Head of caudate nucleus (tissue), 42 donors: ENCODE data around the gene ARL16.

Experiments used
- DNase-seq, 42 donors: peaks; one replicate each; pipeline versions ENCODE4 v3.0.0 to v3.0.0-alpha.2; 2020 to 2021; ENCODE audit warnings: mixed read lengths in 7 of 42
- intact Hi-C: fragments of 100-400 bp; cut with DNase I; formaldehyde crosslinking; loops from one replicate; pipeline ENCODE4 v1.15.0; 2022

Gene ARL16

DNA sequence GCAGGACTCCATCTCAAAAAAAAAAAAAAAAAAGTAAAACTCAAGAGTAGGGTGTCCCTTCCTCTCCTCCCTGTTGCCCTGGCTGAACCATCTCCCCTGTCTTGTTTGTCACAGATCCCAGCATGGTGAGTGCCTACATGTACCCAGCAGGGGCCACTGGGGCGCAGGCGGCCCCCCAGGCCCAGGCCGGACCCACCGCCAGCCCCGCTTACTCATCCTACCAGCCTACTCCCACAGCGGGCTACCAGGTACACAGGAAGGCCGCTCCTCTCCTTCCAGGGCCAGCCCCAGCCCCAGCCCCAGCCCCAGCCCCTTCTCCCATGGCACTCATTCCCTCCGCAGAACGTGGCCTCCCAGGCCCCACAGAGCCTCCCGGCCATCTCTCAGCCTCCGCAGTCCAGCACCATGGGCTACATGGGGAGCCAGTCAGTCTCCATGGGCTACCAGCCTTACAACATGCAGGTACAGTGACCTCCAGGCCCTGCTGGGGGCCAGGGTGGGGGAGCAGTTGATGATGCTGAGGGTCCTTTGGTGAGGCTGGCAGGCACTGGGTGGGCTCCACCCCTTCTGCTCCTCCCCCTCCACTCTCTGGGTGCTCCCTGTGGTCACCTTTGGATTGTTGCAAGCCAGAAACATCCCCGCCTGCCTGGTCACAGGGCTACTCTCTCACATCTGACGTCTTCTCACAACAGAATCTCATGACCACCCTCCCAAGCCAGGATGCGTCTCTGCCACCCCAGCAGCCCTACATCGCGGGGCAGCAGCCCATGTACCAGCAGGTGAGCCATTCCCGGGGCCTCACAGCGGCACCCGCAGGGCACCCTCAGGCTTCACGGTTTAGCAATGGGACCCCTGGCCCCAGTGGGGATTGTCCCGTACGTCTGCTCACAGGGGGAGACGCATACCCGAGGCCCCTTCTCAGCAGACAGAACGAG lies 17.0 kb upstream of the ARL16 start:
- no peak for DNase-seq
- intact Hi-C loops, result loop anchor here (5.0 kb wide), 1 partner anchor 33 kb away; the partner anchor contains the start of genes CCDC137 and OXLD1

GRCh38 chr17:81697261-81698044 lies 13.9 kb upstream of the ARL16 start:
- intact Hi-C loops, result no loop called here
- DNase-seq, result no peak

- intact Hi-C loops, result no loop called here
Measured at GRCh38 chr17:81696218-81696941, 12.8 kb upstream of the ARL16 start.

GRCh38 chr17:81695801-81696200 lies 12.2 kb upstream of the ARL16 start:
- intact Hi-C loops, result no loop called here
- DNase-seq, result no peak

More at GRCh38 chr17:81696218-81696941, 12.8 kb upstream of the ARL16 start:
- no peak for DNase-seq

DNA sequence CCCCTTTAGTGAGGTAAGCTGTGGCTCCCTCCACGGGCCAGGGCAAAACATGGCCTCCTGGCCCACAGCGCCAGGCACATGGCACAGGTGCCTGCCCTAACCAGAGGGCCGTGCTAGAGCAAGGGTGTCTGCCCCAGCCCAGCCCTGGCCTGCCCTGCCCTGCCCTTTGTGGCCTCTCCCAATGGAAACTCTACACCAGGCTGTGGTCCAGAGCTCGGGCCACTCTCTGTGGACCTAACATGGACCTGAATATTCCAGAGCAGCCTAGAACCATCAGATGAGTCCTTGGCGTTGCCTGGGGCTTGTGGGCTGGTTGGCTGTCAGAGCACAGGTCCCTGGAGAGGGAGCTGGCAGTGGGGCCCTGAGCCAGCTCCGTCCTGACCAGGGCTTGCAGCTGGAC lies 11.6 kb upstream of the ARL16 start:
- intact Hi-C loops, result no loop called here
- DNase-seq, result no peak

GRCh38 chr17:81694810-81695209 lies 11.2 kb upstream of the ARL16 start:
- no peak for DNase-seq
- intact Hi-C loops, result no loop called here

DNA sequence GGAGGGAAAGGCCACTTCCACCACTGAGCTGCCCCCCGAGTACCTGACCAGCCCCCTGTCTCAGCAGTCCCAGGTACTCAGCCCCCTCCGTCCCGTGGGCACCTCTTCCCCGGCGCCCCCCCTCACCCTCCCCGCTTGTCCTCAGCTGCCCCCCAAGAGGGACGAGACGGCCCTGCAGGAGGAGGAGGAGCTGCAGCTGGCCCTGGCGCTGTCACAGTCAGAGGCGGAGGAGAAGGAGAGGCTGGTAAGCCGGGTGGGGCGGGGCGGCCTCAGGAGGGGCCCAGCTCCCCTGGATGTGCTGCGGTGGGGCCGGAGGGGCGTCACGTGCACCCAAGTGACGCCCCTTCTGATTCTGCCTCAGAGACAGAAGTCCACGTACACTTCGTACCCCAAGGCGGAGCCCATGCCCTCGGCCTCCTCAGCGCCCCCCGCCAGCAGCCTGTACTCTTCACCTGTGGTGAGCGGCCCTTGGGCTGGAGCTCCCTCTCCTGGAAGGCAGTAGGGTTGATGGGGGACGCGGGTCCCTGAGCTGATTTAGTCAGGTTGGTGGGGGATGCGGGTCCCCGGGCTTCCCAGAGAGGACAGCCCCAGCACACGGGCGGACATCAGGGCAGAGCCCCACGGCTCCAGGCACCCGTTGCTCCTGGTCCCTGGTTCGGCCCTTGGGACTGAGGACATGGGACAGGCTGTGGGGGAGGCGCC lies 10.1 kb upstream of the ARL16 start:
- no peak for DNase-seq
- intact Hi-C loops, result no loop called here

DNA sequence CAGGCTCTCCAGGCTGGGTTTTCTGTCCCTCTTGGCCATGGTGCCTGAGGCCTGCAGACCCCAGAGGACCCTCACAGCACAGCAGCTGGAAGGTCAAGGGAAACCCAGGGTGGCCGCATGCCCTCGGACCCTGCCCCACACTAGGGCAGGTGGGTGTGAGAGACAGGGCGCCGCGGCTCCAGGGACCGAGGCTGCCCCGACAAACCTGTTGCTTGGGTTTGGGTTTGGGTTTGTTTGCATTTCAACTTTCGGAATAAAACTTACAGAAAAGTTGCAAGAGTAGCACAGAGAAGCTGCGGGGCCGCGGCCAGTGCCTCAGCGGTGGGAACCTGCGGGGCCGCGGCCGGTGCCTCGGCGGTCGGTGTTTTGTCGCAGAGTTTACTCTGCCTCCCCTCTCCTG lies 8.0 kb upstream of the ARL16 start:
- no peak for DNase-seq
- intact Hi-C loops, result no loop called here

GRCh38 chr17:81691196-81691595 lies 7.6 kb upstream of the ARL16 start:
- DNase-seq, result no peak
- intact Hi-C loops, result no loop called here

DNA sequence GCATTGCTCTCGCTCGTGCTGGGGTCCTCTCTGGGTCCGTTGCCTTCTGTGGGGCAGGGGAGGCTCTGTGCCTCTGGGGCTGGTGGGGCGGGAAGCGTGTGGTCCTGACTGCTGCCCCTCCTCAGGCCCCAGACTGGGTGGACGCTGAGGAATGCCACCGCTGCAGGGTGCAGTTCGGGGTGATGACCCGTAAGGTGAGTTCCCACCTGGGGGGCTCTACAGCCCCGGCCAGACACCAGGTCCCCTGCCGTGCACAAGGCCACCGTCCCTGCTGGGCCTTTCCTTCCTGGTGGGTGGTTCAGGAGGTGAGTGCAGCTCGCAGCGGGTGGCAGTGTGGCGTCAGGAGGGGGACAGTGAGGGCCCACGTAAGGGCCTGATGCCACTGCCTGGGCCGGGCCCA lies 7.0 kb upstream of the ARL16 start:
- DNase-seq, result no peak
- intact Hi-C loops, result no loop called here

DNA sequence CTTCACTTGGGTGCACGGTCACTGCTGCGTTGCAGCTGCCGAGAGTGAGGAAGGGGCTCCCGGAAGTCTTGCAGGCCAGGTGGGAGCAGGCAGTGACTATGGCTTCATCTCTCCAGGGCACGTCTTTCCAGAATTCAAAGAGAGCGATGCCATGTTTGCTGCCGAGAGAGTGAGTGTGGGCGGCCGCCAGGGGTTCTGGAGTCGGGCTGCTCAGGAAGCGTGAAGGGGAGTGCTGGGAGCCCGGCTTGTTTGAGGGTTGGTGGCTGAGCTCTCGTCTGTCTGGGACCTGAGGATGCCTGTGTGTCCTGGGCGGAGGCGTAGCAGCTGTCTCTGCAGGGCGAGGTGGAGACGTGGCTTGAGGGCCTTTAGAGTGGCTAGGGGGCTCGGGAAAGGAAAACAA lies 6.5 kb upstream of the ARL16 start:
- intact Hi-C loops, result no loop called here
- peak in 30 of 42 donors; percentile 30 to 78 (median 54) for DNase-seq

GRCh38 chr17:81688616-81689015 lies 5.0 kb upstream of the ARL16 start:
- DNase-seq, result no peak
- intact Hi-C loops, result no loop called here

DNA sequence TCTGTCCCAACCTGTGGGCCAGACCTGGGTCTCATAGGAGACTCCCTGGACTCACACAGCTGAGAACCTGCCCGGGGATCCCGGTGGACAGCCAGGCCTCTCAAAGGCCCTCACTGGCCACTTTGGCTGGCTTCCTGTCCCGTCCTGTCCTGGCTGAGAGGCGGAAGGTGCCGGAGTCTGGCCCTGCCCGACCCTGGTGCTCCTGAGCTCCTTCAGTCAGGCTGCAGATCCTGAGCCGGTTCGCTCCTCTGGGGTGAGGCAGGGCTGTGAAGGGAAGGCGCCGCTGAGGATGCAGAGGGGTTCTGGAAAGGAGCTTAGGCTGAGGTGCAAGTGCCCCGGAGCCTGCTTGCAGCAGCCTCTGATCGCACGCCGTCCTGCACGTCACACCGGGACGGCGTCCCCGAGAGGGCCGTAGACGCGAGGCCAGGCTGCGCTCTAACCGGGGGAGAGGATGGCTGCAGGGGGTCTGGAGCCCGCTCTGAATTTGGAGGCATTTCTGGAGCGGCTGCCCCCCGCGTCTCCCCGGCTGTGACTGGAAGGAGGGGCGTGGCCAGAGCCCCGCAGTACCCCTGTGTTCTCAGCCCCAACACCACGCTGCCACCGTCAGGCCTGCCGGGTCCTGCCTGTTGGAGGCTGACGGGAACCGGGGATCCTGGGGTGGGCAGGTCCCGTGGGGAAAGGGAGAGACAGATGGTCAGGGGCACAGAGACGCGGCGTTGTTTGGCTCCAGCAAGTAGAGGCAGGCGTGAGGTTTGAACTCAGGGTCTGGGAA lies 4.4 kb upstream of the ARL16 start:
- intact Hi-C loops, result no loop called here
- no peak for DNase-seq

DNA sequence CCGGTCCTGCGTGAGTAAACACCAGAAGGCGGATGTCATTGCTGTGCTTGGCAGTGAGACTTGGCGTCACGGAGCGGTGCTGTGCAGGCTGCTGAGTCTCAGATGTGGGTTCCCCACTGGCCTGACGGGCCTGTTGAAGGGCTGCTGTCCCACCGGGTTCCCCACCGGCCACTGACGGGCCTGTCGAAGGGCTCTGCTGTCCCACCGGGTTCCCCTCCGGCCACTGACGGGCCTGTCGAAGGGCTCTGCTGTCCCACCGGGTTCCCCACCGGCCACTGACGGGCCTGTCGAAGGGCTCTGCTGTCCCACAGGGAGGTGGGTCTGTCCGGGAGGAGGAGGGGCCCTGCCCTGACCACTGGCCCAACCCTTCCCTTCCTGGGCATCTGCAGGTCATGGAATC lies 3.0 kb upstream of the ARL16 start:
- intact Hi-C loops, result no loop called here
- no peak for DNase-seq

DNA sequence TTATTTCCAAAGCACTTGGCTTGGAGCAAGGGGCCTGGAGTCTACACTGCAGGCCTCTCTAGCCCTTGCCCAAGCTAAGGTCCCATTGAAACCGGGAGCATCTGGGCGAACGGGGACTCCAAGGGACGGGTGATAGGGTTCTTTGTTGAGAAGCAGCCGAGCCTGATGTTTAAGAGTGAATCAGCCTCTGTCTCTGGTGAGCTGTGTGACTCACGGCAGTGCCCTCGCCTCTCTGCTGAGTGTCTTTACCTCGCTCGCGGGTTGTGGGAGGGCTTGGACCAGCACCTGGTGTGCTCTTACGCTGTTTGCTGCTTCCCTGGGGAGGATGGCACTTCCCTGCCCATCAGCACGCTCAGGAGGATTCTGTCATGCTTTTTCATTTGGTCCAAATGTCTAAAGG lies 1.5 kb upstream of the ARL16 start:
- DNase-seq, result peak in 36 of 42 donors; percentile 24 to 88 (median 64)

GRCh38 chr17:81684442-81684911 lies 880 bp upstream of the ARL16 start:
- intact Hi-C loops, result no loop called here
- DNase-seq, result no peak

More for the DNA sequence above, 1.5 kb upstream of the ARL16 start:
- intact Hi-C loops, result no loop called here

DNA sequence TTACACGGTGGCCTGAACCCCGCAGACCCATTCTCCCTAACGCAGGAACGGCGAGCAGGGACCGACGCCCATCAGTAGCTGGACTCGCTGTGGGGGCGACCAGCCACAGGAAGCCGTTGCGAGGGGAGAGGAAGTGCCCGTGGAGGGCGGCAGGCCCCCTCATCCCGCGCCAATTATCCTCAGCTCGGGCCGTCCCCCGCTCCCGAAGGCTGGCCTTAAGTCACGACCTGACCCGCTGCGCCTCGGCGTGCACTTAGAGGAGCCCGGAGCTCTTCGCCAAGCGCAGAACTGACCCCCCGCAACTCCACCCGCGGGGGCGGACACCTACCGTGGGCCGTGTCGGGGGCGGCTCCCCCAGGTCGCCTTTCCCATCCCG lies 401 bp downstream of the ARL16 start:
- DNase-seq, result peak in 4 of 42 donors; percentile 6 to 23 (median 14)

DNA sequence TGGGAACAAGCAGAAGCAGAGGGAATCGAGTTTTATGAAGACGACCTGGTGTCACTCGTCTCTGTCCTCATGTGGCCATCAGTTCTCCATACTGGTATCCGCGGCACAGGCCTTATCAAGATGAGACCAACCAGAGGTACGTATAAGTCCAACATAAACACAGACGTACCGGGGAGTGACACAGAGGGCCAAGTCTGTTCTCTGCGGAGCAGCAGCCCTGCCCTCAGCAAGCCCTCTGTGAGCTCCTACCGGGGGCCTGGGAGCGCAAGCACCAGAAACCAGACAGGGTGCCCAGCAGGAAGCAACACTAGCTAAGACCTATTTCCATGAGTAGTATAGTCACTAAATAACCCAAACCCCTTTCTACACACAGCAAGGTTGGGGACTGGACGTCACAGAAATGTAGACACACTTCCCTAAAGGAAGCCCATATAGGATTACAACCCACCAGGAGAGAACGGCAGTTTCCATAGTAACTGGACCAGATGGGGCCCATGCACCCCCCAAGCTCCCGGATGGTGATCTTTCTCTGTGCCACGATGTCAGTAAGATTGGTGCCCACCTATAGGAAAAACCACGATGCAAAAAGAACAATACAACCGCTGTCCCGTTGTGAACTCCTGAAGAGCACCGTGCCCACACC lies 911 bp downstream of the ARL16 start:
- no peak for DNase-seq
- intact Hi-C loops, result no loop called here

More for the DNA sequence above, 401 bp downstream of the ARL16 start:
- intact Hi-C loops, result no loop called here
